NCI-H146 (cell line): ENCODE measurements around the gene PTPN7.
A peak's percentile ranks its signal among the peaks of the same experiment; 100 is the strongest.
"Not testable (repeated sequence)": the region's sequence is repeated elsewhere in the genome, so short reads cannot be mapped to it uniquely, and the experiment has no call there.

Source experiments
- DNase-seq: peaks from one replicate; lab custom pipeline; 2025; lab: John Stamatoyannopoulos, UW

PTPN7 gene

GRCh38 chr1:202160377-202160940 is at the start of gene PTPN7:
Gene PTPN7 (minus strand): TSS chr1:202160602. CDS start chr1:202159402, 1,200 bp downstream.
- no peak for DNase-seq

- DNase-seq = no peak
These were observed 48.0 kb upstream of the PTPN7 start for GRCh38 chr1:202208351-202208857.

DNA sequence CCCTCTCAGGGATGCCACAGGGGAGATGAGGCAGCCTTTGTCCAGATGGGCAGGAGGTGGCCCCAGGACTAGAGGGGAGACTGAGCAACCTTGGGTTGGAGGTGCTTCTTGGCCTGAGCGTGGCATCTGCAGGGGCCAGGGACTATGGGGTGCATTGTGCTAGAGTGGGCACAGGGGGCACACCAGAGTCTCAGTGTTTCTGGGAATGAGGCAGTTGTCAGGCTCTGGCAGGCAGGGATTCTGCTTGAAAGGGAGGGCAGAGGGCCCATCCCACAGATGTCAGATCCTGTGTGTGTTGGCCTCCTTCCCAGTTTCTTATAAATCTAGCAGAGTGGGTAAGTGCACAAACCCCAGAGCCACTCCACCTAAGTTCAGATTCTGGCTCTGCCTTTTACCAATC is 46.9 kb upstream of the PTPN7 start:
- DNase-seq = no peak

DNA sequence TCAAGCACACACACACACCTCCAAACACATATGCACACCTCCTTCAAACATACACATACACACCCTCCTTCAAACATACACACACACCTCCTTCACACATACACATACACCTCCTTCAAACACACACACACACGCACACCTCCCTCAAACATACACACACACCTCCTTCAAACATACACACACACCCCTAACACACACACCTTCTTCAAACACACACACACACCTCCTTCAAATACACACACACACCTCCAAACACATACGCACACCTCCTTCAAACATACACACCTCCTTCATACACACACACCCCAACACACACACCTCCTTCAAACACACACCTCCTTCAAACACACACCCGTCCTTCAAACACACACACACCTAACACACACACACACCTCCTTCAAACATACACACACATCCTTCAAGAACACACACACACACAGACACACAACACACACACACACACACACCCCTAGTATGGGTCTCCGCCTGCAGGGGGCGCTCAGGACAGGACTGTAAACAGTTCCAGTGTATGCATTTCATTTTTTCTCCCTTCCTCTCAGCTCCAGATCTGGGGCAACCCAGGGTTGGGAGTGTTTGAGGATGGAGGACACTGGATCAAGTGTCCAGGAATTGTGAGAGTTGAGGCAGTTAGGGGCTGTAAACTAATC is 45.3 kb upstream of the PTPN7 start:
- no peak for DNase-seq

DNA sequence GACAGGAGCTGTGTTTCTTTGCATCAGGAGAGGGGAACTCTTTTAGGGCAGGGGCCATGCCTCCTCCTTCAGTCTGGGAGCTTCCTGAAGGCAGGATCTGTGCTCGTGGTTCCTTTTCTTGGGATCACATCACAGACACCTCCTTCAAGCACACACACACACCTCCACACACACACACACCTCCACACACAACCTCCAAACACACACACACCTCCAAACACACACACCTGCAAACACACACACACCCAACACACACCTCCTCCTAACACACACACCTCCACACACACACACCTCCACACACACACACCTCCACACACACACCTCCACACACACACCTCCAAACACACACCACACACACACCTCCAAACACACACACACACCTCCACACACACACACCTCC is 43.7 kb upstream of the PTPN7 start:
- no peak for DNase-seq

DNA sequence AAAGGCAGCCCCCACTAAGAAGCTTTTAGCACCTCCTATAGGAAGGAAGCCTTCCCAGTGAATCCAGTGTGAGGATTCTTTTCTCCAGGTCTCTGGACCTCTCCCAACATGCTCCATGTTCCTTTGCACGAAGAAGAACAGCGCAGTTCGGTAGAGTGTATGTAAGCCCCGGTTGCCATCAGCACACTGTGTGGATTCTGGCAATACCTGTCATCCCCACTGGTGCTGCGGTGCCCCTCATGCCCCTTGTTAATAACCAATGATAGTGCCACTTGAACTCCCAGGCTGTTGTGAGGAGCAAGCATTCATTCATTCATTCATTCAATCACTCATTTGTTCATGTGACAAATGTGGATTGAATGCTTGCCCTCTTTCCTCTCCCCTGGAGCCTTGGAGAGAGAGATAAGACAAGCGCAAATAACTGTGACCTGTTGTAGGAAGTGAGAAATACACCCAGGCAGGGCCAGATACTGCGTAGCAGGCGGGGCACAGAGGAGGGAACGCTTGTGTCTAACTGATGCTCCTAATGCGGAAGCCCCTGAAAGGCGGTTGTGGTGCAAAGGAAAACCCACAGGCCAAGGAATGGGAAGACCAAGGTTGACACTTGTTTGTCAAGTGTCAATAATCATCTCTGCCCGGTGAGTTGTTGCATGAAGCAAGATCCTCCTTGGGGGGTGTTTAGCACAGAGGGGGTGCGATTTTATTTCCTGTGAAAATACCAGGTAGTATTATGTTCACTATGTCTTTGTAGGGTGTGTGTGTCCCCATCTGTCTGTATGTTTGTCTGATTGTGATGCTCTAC is 43.0 kb upstream of the PTPN7 start:
- no peak for DNase-seq

GRCh38 chr1:202202500-202203168 is 42.2 kb upstream of the PTPN7 start:
- DNase-seq = no peak

DNA sequence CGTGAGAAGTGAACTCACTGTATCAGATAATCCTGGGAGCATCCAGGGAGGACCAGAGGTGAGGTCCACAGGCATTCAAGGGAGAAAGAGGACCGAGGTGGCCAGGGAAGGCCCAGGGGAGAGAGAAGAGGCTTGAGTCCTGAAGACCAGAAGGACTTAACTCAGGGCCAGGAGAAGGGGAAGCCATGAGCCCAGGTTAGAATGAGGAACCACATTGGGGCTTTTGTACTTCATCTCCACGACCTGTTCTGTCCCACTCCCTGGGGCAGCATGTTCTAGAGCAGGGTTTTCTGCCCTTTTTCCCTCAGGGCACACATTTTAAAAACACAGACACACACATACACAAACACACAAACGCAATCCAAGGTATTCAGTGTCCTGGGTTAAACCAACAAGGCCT is 41.6 kb upstream of the PTPN7 start:
- DNase-seq = no peak

GRCh38 chr1:202201266-202201665 is 40.9 kb upstream of the PTPN7 start:
- DNase-seq = no peak

DNA sequence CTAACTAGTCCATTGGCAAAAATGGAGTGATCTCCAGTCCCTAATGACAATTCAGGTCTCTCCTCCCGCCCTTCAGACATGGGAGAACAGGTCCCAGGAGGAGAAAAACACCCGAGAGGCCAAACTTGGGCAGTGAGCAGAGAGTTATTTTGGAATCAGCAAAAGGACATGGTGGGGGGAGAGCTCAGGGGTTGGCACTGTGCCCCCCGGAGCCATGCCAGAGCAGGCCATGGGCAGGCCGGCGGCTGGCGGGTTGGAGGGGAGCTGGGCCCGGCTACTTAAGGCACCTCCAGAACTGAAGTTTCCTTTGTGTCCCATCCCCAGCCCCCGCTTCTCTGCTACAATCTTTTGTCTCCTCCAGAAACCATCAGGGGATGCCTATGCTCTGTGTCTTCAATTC is 40.3 kb upstream of the PTPN7 start:
- DNase-seq = no peak

GRCh38 chr1:202200112-202200548 is 39.7 kb upstream of the PTPN7 start:
- DNase-seq = no peak

DNA sequence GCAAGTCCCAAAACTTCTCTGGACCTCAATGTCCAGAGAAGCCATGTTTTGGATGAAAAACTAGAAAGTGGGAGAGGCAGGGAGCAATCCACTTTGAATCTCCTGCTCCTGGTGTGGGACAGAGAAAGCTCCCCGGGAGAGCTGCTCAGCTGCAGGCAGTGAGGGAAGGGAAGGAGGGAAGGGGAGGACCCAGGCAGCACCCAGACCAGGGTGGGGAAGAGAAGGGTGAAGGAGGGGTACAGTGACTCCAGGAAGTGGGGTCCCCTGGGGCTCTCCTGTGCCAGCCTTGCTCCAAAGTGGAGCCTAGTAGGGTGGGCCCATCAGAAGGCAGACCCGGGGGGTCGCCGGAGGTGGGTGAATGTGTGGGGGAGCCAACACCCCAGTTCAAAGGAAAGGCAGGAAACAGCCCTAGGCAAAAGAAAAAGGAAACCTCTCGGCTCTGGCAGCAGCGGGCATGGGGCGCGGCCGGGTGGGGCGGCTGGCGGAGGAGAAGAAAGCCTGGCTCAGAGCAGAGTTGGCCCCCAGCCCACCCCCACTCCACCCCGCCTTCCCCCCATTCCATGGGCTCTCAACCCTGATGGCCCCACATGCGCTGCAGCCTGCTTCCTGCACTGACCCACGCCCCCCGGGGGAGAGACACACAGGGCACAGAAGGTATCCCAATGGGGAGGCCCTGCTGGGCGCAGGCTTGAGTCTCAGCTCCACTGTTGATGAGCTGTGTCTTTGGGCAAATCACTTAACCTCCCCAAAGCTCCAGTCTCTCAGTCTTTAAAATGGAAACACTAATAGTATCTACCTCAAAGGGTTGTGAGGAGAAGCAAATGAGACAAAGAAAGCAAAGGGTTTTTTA is 38.9 kb upstream of the PTPN7 start:
- DNase-seq = no peak

DNA sequence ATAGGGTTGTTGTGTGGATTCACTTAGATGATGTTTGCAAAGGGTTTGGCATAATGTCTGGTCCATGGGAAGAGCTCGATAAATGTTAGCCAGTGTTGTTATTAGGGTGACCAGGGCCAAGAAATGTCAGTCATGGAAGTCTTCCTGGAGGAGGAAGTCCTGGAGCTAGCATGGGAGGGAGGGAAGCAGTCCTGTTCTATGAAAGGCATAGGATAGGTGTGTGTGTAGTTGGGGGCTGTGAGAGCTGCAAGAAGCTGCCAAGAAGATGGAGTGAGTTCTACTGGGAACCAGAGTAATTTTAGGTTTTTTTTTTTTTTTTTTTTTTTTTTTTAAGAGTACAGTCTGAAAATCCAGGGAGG is 37.9 kb upstream of the PTPN7 start:
- DNase-seq = no peak

DNA sequence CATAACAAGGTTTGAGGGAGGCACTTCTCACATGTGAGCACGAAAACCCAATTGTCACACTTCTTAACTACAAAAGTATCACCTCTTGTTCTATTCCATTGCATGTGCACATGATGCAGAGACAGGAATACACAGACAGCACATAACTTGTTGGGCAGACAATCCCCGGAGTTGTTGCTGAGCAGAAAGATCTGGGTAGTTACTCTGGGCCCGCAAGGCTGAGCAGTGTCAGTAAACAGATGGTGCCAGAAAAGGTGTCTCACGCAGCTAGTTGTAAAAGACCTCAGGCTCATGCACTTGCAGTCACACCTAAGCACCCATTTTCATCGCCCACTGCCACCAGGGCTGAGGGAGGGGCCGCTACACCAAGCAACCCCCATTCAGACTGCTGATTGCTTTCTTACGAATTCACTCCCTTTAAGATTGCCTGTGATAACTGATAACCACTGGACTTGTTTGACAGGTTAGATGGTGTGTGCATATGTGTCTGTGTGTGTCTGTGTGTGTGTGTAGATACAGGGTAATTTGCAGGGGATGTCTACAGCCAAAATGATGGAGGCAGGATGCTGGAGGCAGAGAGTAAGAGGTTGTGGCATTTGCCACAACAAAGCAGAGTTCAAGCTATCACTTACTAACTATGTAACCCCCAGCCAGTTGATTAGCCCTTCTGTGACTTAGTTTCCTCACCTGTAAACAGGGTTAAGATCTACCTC is 37.4 kb upstream of the PTPN7 start:
- no peak for DNase-seq

DNA sequence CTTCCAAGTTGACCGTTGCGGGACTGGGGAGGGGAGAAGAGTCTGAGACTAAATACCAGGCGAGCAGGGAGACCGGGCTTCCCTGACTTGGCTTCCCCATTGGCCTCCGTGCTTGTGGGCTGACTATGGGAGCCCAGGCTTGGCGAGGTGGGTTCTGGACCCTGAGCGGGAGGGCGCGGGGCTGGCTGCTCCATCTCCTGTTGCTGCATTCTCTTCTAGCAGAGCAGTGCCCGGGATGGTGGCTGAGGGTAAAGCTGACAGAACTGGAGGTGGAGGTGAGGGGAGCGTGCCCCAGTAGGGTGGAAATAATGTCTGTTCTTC is 33.9 kb upstream of the PTPN7 start:
- no peak for DNase-seq

- DNase-seq = peak; percentile 19
These were observed 33.4 kb upstream of the PTPN7 start, which contains the start of gene LGR6 for GRCh38 chr1:202193614-202194327. Gene LGR6 (plus strand): TSS chr1:202193799. CDS start chr1:202193990, 191 bp downstream.

GRCh38 chr1:202192770-202193613 is 32.6 kb upstream of the PTPN7 start:
- peak; percentile 63 for DNase-seq

GRCh38 chr1:202191391-202191790 is 31.0 kb upstream of the PTPN7 start:
- DNase-seq = not testable (repeated sequence)
